Duodenal mucosa (tissue), 2 donors: ENCODE measurements around the gene PLCXD3.

Experiments
- H3K27ac ChIP-seq: one replicate; pipeline ENCODE4 v1.7.0; 2013; ENCODE audit warnings: low read depth, low read length
- H3K27me3 ChIP-seq, 2 donors: one replicate each; pipeline ENCODE4 v1.7.0; 2013; ENCODE audit warnings: low read length in 2 of 2, control low read depth in 1 of 2; ENCODE audit not compliant: insufficient read depth in 2 of 2, control insufficient read depth in 1 of 2
- H3K36me3 ChIP-seq, 2 donors: one replicate each; pipeline ENCODE4 v1.7.0; 2013; ENCODE audit warnings: low read length in 2 of 2, control low read depth in 1 of 2; ENCODE audit not compliant: insufficient read depth in 2 of 2, control insufficient read depth in 1 of 2
- H3K4me1 ChIP-seq, 2 donors: one replicate each; pipeline ENCODE4 v1.7.0; 2013; ENCODE audit warnings: low read length in 2 of 2, control low read depth in 1 of 2; ENCODE audit not compliant: insufficient read depth in 2 of 2, control insufficient read depth in 1 of 2
- H3K4me3 ChIP-seq, 2 donors: one replicate each; pipeline ENCODE4 v1.7.0; 2013; ENCODE audit warnings: low read length in 2 of 2, low read depth in 1 of 2
- H3K9ac ChIP-seq, 2 donors: one replicate each; pipeline ENCODE4 v1.7.0; 2013; ENCODE audit warnings: low read length in 2 of 2, low read depth in 1 of 2
- H3K9me3 ChIP-seq, 2 donors: one replicate each; pipeline ENCODE4 v1.7.0; 2013; ENCODE audit warnings: low read length in 2 of 2, control low read depth in 1 of 2; ENCODE audit not compliant: control insufficient read depth in 1 of 2

PLCXD3 gene

GRCh38 chr5:41365369-41365768 is 145.0 kb downstream of the PLCXD3 start:
- no peaks in the 10 kb centered on the region for H3K9me3 ChIP-seq
- no peaks in the 10 kb centered on the region for H3K36me3 ChIP-seq
- no peak overlapping the region for H3K27ac ChIP-seq
- no peaks in the 10 kb centered on the region for H3K27me3 ChIP-seq
- H3K4me1 ChIP-seq, result no peaks in the 10 kb centered on the region
- H3K9ac ChIP-seq, result no peak overlapping the region
- H3K4me3 ChIP-seq, result no peak overlapping the region

- H3K9me3 ChIP-seq, result no peaks in the 10 kb centered on the region
- no peak overlapping the region for H3K4me3 ChIP-seq
- no peaks in the 10 kb centered on the region for H3K27me3 ChIP-seq
- H3K4me1 ChIP-seq, result no peaks in the 10 kb centered on the region
- H3K27ac ChIP-seq, result no peak overlapping the region
- no peak overlapping the region for H3K9ac ChIP-seq
- no peaks in the 10 kb centered on the region for H3K36me3 ChIP-seq
Measured at GRCh38 chr5:41364346-41364745, 146.1 kb downstream of the PLCXD3 start.

- H3K27me3 ChIP-seq, result no peaks in the 10 kb centered on the region
- H3K9me3 ChIP-seq, result no peaks in the 10 kb centered on the region
- H3K9ac ChIP-seq, result no peak overlapping the region
- H3K4me3 ChIP-seq, result no peak overlapping the region
- H3K4me1 ChIP-seq, result no peaks in the 10 kb centered on the region
- no peaks in the 10 kb centered on the region for H3K36me3 ChIP-seq
- H3K27ac ChIP-seq, result no peak overlapping the region
Measured at GRCh38 chr5:41363343-41363986, 146.9 kb downstream of the PLCXD3 start.

GRCh38 chr5:41356786-41357185 is 153.6 kb downstream of the PLCXD3 start:
- H3K4me3 ChIP-seq, result no peak overlapping the region
- H3K27me3 ChIP-seq, result no peaks in the 10 kb centered on the region
- no peaks in the 10 kb centered on the region for H3K36me3 ChIP-seq
- H3K9me3 ChIP-seq, result no peaks in the 10 kb centered on the region
- no peak overlapping the region for H3K9ac ChIP-seq
- no peaks in the 10 kb centered on the region for H3K4me1 ChIP-seq
- H3K27ac ChIP-seq, result no peak overlapping the region

- no peaks in the 10 kb centered on the region for H3K9me3 ChIP-seq
- H3K27ac ChIP-seq, result no peak overlapping the region
- H3K27me3 ChIP-seq, result no peaks in the 10 kb centered on the region
- no peak overlapping the region for H3K4me3 ChIP-seq
- no peaks in the 10 kb centered on the region for H3K36me3 ChIP-seq
- H3K9ac ChIP-seq, result no peak overlapping the region
- no peaks in the 10 kb centered on the region for H3K4me1 ChIP-seq
Measured at GRCh38 chr5:41349846-41350245, 160.6 kb downstream of the PLCXD3 start.

- H3K9me3 ChIP-seq, result no peaks in the 10 kb centered on the region
- H3K4me1 ChIP-seq, result no peaks in the 10 kb centered on the region
- H3K27ac ChIP-seq, result no peak overlapping the region
- H3K36me3 ChIP-seq, result no peaks in the 10 kb centered on the region
- no peak overlapping the region for H3K9ac ChIP-seq
- no peak overlapping the region for H3K4me3 ChIP-seq
- no peaks in the 10 kb centered on the region for H3K27me3 ChIP-seq
Measured at GRCh38 chr5:41347569-41347968, 162.8 kb downstream of the PLCXD3 start.

GRCh38 chr5:41346609-41347008 is 163.8 kb downstream of the PLCXD3 start:
- no peak overlapping the region for H3K9ac ChIP-seq
- H3K36me3 ChIP-seq, result no peaks in the 10 kb centered on the region
- no peak overlapping the region for H3K4me3 ChIP-seq
- no peak overlapping the region for H3K27ac ChIP-seq
- no peaks in the 10 kb centered on the region for H3K27me3 ChIP-seq
- H3K4me1 ChIP-seq, result no peaks in the 10 kb centered on the region
- H3K9me3 ChIP-seq, result no peaks in the 10 kb centered on the region

GRCh38 chr5:41345295-41345694 is 165.1 kb downstream of the PLCXD3 start:
- Histone ChIP-seq H3K9ac (no peak overlapping the region), H3K27ac (no peak overlapping the region), H3K4me3 (no peak overlapping the region), H3K9me3 (no peaks in the 10 kb centered on the region), H3K36me3 (no peaks in the 10 kb centered on the region), H3K27me3 (no peaks in the 10 kb centered on the region), H3K4me1 (no peaks in the 10 kb centered on the region)

- H3K36me3 ChIP-seq, result no peaks in the 10 kb centered on the region
- no peak overlapping the region for H3K27ac ChIP-seq
- H3K9me3 ChIP-seq, result no peaks in the 10 kb centered on the region
- H3K27me3 ChIP-seq, result no peaks in the 10 kb centered on the region
- H3K9ac ChIP-seq, result no peak overlapping the region
- no peak overlapping the region for H3K4me3 ChIP-seq
- no peaks in the 10 kb centered on the region for H3K4me1 ChIP-seq
Measured at GRCh38 chr5:41339339-41339738, 171.1 kb downstream of the PLCXD3 start.

GRCh38 chr5:41338136-41338675 is 172.2 kb downstream of the PLCXD3 start:
- no peak overlapping the region for H3K27ac ChIP-seq
- H3K4me1 ChIP-seq, result no peaks in the 10 kb centered on the region
- H3K9me3 ChIP-seq, result no peaks in the 10 kb centered on the region

More at GRCh38 chr5:41338136-41338675, 172.2 kb downstream of the PLCXD3 start:
- no peak overlapping the region for H3K9ac ChIP-seq
- H3K36me3 ChIP-seq, result no peaks in the 10 kb centered on the region
- H3K4me3 ChIP-seq, result no peak overlapping the region
- H3K27me3 ChIP-seq, result no peaks in the 10 kb centered on the region
